H1 (cell line): ENCODE measurements around the gene ANP32A.

ENCODE experiments used
- GTF2F1 ChIP-seq: IDR thresholded peaks from 2 replicates; pipeline ENCODE4 v1.6.1; 2012; ENCODE audit warnings: low read depth, low read length, improper control_type of control experiment, borderline replicate concordance
- KDM1A ChIP-seq: fragments of 200-600, 300-600 bp; sonication (generic); IDR thresholded peaks from 2 replicates; pipeline ENCODE4 v1.7.1; 2016; ENCODE audit warnings: mild to moderate bottlenecking, low read length, borderline replicate concordance
- POLR2AphosphoS5 ChIP-seq: IDR thresholded peaks from 2 replicates; pipeline ENCODE4 v1.6.1; 2011; ENCODE audit warnings: low read depth, low read length
- RFX5 ChIP-seq: IDR thresholded peaks from 2 replicates; pipeline ENCODE4 v1.6.1; 2011; ENCODE audit warnings: low read depth, low read length, improper control_type of control experiment, borderline replicate concordance
- TAF1 ChIP-seq: IDR thresholded peaks from 2 replicates; pipeline ENCODE4 v1.6.1; 2011; ENCODE audit warnings: mild to moderate bottlenecking, low read depth, low read length
- TBP ChIP-seq: IDR thresholded peaks from 2 replicates; pipeline ENCODE4 v1.6.1; 2011; ENCODE audit warnings: low read depth, low read length, improper control_type of control experiment
- TF ChIP-seq, protein P1 (sequence below), 3 experiments: IDR thresholded peaks; 1 replicate in 2 of 3; 2 replicates in 1 of 3; pipeline versions ENCODE4 v1.5.1 to v1.6.1; 2011; ENCODE audit warnings: low read length in 3 of 3, mild to moderate bottlenecking in 3 of 3, inconsistent platforms in 2 of 3, low read depth in 1 of 3, moderate library complexity in 1 of 3; ENCODE audit not compliant: insufficient read depth in 1 of 3; ENCODE audit errors: control extremely low read depth in 1 of 3

DNA sequence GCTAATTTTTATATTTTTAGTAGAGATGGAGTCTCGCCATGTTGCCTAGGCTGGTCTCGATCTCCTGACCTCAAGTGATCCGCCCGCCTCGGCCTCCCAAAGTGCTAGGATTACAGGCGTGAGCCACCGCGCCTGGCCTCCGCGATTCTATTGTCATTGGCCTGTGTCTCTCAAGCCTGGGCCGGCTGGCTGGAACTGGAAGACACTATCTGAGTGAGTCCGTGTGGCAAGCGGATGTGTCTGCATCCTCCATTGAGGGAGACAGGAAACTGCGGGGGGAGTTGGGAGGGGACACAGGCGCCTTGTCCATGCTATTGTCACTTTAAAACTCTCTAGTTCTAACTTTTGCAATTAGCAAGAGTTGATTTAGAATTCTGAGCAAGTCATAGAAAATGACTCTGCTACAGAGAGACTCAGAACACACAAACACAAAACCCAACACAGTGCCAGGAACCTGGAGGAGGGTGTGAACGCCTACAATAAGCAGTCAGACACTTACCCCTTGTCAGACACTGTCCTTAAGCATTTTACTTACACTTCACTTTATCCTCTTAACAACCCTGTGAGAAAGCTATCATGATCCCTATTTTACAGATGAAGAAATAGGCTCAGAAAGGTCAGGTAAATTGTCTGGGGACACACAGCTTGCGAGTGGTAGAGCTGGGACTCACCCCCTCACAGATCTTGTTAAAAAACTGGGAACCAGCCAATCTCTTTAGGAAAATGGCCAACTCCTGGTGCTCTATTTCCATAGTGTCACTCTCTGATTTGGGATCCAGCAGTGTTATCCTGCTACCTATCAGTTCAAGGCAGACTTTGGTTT lies 38.7 kb downstream of the ANP32A start:
- no peak for TF ChIP-seq TBP
- no peak for TF ChIP-seq POLR2AphosphoS5
- TF ChIP-seq, protein P1, sequence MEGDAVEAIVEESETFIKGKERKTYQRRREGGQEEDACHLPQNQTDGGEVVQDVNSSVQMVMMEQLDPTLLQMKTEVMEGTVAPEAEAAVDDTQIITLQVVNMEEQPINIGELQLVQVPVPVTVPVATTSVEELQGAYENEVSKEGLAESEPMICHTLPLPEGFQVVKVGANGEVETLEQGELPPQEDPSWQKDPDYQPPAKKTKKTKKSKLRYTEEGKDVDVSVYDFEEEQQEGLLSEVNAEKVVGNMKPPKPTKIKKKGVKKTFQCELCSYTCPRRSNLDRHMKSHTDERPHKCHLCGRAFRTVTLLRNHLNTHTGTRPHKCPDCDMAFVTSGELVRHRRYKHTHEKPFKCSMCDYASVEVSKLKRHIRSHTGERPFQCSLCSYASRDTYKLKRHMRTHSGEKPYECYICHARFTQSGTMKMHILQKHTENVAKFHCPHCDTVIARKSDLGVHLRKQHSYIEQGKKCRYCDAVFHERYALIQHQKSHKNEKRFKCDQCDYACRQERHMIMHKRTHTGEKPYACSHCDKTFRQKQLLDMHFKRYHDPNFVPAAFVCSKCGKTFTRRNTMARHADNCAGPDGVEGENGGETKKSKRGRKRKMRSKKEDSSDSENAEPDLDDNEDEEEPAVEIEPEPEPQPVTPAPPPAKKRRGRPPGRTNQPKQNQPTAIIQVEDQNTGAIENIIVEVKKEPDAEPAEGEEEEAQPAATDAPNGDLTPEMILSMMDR (IDR thresholded peaks at IDR 0.05; ENCODE audit: control extremely low read depth in 1 of 3, insufficient read depth in 1 of 3, low read depth in 1 of 3, low read length in 3 of 3) = no peak
- TF ChIP-seq GTF2F1 = no peak
- no peak for TF ChIP-seq RFX5
- TF ChIP-seq TAF1 = no peak
- no peak for TF ChIP-seq KDM1A
